Upper lobe of left lung (tissue), 4 donors: ENCODE data around the gene JMJD6.

Experiments
- CTCF ChIP-seq, 6 experiments: fragments of 450-650 bp in 4 of 6; fragments of 200-600 bp in 2 of 6; sonication (generic) in 2 of 6; IDR thresholded peaks; one replicate each; pipeline ENCODE4 v1.5.1; 2016 to 2019; ENCODE audit warnings: antibody characterized with exemption in 6 of 6
- EP300 ChIP-seq, 4 donors: sonication (generic); formaldehyde crosslinking; IDR thresholded peaks; one replicate each; pipeline ENCODE4 v1.5.1; 2017; ENCODE audit warnings: antibody characterized with exemption in 4 of 4, control low read depth in 2 of 4
- POLR2A ChIP-seq, 4 donors: fragments of 450-650 bp; IDR thresholded peaks; one replicate each; pipeline ENCODE4 v1.5.1; 2016 to 2017; ENCODE audit warnings: antibody characterized with exemption in 4 of 4, mild to moderate bottlenecking in 2 of 4
- POLR2AphosphoS5 ChIP-seq, 2 donors: sonication (generic); formaldehyde crosslinking; IDR thresholded peaks; one replicate each; pipeline ENCODE4 v1.5.1; 2017; ENCODE audit warnings: antibody characterized with exemption in 2 of 2

- peak; percentile 70 to 94 (median 87) for TF ChIP-seq CTCF (IDR thresholded peaks at IDR 0.05)
- TF ChIP-seq POLR2AphosphoS5 (IDR thresholded peaks at IDR 0.05) = peak; percentile 62 to 80
- TF ChIP-seq POLR2A (IDR thresholded peaks at IDR 0.05) = peak in 1 of 4 donors; percentile 55
- TF ChIP-seq EP300 (IDR thresholded peaks at IDR 0.05) = no peak
Observed at GRCh38 chr17:76726776-76727718, 641 bp upstream of the JMJD6 start, which contains the start of gene METTL23.
